ACC112 (cell line): ENCODE measurements around the gene CHIC1.
"Not testable (repeated sequence)": the region's sequence is repeated elsewhere in the genome, so short reads cannot be mapped to it uniquely, and the experiment has no call there.

Source experiments
- H2AFZ ChIP-seq: fragments of 200-600 bp; sonication (generic); one replicate; pipeline ENCODE4 v1.6.0; 2017; ENCODE audit warnings: antibody characterized with exemption, low read length; ENCODE audit not compliant: unreplicated experiment
- H3K27ac ChIP-seq: fragments of 200-600 bp; sonication (generic); 2 replicates; pipeline ENCODE4 v1.5.1; 2014; ENCODE audit warnings: low read depth, mild to moderate bottlenecking, antibody characterized with exemption, low read length, moderate library complexity
- H3K27me3 ChIP-seq: fragments of 200-600 bp; sonication (generic); 2 replicates; pipeline ENCODE4 v1.6.1; 2014; ENCODE audit warnings: mild to moderate bottlenecking, antibody characterized with exemption, low read length, moderate library complexity, mixed read lengths; ENCODE audit not compliant: insufficient read depth
- H3K36me3 ChIP-seq: fragments of 200-600 bp; sonication (generic); 2 replicates; pipeline ENCODE4 v1.6.1; 2016; ENCODE audit warnings: mild to moderate bottlenecking, antibody characterized with exemption, low read length, moderate library complexity, mixed read lengths; ENCODE audit not compliant: insufficient read depth
- H3K4me1 ChIP-seq: fragments of 200-600 bp; sonication (generic); one replicate; pipeline ENCODE4 v1.6.1; 2016; ENCODE audit warnings: low read length, mixed read lengths; ENCODE audit not compliant: insufficient read depth, unreplicated experiment, control insufficient read depth
- H3K4me3 ChIP-seq: fragments of 200-600 bp; sonication (generic); 2 replicates; pipeline ENCODE4 v1.5.1; 2014; ENCODE audit warnings: mild to moderate bottlenecking, low read depth, low read length
- H3K79me2 ChIP-seq: fragments of 200-600 bp; sonication (generic); one replicate; pipeline ENCODE4 v1.6.0; 2016; ENCODE audit warnings: low read length; ENCODE audit not compliant: control insufficient read depth, unreplicated experiment, insufficient read depth

Gene CHIC1

DNA sequence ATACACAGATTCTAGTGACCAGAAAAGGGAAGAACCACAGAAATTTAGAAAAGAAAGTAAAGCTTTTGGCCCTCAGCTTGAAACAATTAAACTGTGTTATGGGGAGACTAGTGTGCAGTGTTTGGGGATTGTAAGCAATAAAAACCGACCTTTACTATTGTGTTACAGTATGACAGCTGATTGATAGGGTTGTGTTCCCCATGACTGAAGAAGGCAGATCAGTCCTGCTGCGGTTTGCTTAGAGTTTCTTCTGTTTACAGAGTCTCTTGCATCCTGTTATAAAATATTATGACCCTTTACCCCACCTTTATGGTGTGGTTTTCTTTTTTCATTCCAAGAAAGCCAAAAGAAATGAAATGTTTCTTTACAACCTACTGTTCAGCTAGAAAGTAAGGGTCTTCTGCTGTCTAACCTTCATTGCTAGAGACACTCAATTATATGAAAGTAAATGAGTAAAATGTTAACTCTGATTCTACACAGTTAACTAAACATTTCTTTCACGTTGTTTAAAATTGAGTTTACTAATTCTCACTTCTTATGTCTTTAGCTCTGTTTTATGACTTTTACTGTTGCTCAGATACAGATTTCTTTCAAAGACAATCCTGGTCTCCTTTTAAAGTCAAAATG, 18.1 kb downstream of the CHIC1 start:
- peak overlapping the region; percentile 6 for H2AFZ ChIP-seq
- H3K4me1 ChIP-seq, result peaks cover 16% of the 10 kb centered on the region
- H3K27me3 ChIP-seq, result no peaks in the 10 kb centered on the region
- H3K79me2 ChIP-seq, result no peaks in the 10 kb centered on the region
- H3K36me3 ChIP-seq, result no peaks in the 10 kb centered on the region; the same call in 1 of the 2 replicates
- H3K27ac ChIP-seq, result no peak overlapping the region
- H3K4me3 ChIP-seq, result no peak overlapping the region

DNA sequence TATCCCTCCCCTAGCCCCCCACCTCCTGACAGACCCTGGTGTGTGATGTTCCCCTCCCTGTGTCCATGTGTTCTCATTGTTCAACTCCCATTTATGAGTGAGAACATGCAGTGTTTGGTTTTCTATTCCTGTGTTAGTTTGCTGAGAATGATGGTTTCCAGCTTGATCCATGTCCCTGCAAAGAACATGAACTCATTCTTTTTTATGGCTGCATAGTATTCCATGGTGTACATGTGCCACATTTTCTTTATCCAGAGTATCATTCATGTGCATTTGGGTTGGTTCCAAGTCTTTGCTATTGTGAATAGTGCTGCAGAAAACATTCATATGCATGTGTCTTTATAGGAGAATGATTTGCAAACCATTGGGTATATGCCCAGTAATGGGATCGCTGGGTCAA, 34.8 kb downstream of the CHIC1 start:
- not testable (repeated sequence) for H3K27ac ChIP-seq, H3K36me3 ChIP-seq, H3K4me3 ChIP-seq, H2AFZ ChIP-seq, H3K79me2 ChIP-seq, H3K4me1 ChIP-seq, H3K27me3 ChIP-seq

DNA sequence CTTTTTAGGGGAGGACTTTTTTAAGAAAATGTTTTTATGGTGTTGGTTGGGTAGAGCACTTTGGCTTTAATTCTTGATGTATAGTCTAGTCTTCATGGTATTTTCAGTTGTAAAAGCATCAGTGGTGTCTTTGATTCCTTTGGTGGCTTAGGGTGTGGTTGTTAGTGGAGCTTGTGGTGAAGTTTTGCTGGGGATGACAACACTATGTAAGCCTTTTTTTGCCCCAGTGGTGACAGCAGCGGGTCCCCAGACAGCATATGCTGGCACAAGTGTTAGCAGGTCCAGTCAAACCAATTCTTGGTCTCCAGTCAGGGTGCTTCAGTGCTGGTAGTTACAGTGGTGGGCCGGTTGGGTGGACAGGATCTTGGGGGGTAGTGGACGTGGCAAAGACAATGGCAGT, 52.0 kb downstream of the CHIC1 start:
- Histone ChIP-seq H3K27me3 (no peaks in the 10 kb centered on the region), H2AFZ (no peak overlapping the region), H3K36me3 (no peaks in the 10 kb centered on the region), H3K79me2 (no peaks in the 10 kb centered on the region), H3K27ac (no peak overlapping the region), H3K4me1 (no peaks in the 10 kb centered on the region), H3K4me3 (no peak overlapping the region)

DNA sequence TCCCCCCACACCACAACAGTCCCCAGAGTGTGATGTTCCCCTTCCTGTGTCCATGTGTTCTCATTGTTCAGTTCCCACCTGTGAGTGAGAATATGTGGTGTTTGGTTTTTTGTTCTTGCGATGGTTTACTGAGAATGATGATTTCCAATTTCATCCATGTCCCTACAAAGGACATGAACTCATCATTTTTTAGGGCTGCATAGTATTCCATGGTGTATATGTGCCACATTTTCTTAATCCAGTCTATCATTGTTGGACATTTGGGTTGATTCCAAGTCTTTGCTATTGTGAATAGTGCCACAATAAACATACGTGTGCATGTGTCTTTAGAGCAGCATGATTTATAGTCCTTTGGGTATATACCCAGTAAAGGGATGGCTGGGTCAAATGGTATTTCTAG, 78.7 kb downstream of the CHIC1 start:
- not testable (repeated sequence) for H3K4me1 ChIP-seq, H3K79me2 ChIP-seq, H3K27me3 ChIP-seq, H3K4me3 ChIP-seq, H3K27ac ChIP-seq, H3K36me3 ChIP-seq, H2AFZ ChIP-seq

DNA sequence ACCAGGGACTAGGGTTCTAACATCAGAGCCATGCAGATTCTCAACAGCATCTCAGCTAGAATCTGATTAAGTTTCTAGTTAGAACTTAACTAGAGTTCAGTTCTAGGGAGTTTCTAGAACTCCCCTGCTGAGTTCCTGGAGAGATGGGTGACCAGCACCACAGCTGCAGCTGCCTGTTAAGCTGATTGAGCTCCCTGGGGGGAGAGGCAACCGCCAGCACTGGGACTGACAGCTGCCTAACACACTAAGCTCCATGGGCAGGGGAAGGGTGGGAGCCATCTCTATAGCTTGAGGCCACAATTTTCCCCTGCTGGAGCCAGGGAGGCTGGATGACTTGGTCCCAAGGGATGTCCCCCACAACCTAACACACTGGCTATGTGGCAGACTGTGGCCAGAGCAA, 84.2 kb downstream of the CHIC1 start:
- Histone ChIP-seq H3K79me2 (no peaks in the 10 kb centered on the region), H3K4me1 (no peaks in the 10 kb centered on the region), H3K27me3 (no peaks in the 10 kb centered on the region), H3K4me3 (no peak overlapping the region), H3K36me3 (no peaks in the 10 kb centered on the region), H3K27ac (no peak overlapping the region), H2AFZ (no peak overlapping the region)

DNA sequence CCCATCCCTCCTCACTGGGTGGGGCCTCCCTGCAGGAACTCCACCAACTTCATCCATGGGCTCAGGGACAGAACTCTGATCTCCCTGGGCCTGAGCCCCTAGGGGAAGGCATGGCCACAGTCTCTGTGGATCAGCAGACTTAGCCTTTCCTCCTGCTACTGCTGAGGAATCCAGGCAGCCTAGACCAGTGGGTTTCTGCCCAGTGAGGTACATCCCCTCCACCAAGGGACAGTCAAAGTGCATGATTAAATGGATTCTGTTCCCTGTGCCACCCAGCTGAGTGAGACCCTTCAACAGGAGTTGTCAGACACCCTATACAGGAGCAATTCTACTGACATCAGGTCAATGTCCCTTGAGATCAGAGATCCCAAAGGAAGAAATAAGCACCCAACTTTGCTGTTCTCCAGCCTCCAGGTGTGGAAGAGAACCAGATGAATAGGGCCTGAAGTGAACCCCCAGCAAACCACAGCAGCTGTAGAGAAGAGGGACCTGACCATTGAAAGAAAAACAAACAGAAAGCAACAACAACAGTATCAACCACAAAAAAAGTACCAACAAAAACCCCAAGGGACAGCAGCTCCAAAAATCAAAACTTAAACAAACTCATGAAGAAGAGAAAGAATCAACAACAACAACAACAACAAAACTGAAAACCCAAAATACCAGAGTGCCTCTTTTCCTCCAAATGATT, 84.8 kb downstream of the CHIC1 start:
- Histone ChIP-seq H2AFZ (no peak overlapping the region), H3K4me3 (no peak overlapping the region), H3K27me3 (no peaks in the 10 kb centered on the region), H3K4me1 (no peaks in the 10 kb centered on the region), H3K27ac (no peak overlapping the region), H3K36me3 (no peaks in the 10 kb centered on the region), H3K79me2 (no peaks in the 10 kb centered on the region)

DNA sequence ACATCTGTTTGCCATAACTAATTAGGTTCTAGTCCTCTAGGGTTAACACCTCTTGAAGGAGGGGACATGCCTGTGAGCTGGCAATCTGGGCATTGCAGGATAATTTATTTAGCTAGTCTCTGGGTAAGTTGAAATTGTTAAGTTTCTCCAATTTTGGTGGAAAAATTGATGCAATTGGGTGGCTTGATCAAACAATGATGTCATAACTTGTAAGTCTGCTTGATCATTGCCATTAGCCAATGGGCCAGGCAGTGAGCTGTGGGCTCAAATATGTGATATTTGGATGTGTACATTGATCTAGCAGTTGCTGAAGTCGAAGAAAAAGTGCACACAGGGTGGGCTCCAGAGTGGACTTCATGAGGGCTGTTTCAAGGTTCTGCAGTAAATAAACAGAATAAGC, 98.3 kb downstream of the CHIC1 start:
- not testable (repeated sequence) for H3K27ac ChIP-seq, H2AFZ ChIP-seq, H3K79me2 ChIP-seq, H3K36me3 ChIP-seq, H3K27me3 ChIP-seq, H3K4me3 ChIP-seq, H3K4me1 ChIP-seq

DNA sequence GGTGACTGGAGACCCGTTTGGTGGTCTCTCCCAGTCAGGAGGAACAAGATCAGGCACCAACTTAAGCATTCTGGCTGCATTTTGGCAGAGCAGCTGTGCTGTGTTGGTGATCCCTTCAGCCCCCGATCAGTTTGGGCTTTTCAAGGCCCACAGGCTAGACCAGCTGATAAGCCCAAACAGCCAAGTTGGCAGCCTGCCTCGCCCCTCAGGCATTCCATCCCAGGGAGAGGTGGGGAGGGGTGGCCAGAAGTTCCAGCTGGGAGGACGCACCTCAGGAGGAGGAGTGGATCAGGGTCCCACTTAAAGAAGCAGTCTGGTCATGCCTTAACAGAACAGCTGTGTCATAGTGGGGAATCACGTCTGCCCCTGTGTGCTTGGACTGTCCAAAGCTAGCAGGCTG, 105.8 kb downstream of the CHIC1 start:
- no peak overlapping the region for H3K27ac ChIP-seq
- no peaks in the 10 kb centered on the region for H3K4me1 ChIP-seq
- H3K27me3 ChIP-seq, result no peaks in the 10 kb centered on the region

DNA sequence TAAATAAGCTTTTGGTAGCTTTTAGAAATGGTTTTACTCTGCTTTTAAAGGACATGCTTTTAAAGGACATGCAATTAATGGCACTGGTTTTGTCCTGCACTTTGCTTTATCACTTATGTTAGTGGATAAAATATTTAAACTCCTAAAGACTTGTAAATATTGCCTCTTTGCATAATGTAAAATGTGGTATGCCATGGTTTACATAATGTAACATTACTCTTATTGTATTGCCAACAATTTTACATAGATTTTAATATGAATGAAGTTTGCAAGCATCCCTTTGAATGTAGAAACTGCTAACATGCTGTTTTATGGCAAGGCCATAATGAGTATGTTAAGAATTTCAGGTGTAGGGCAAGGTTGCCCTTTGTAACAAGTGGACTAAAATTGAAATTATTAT, 118.4 kb downstream of the CHIC1 start:
- H3K36me3 ChIP-seq, result no peaks in the 10 kb centered on the region
- no peaks in the 10 kb centered on the region for H3K27me3 ChIP-seq
- no peak overlapping the region for H3K27ac ChIP-seq
- no peaks in the 10 kb centered on the region for H3K79me2 ChIP-seq
- no peak overlapping the region for H2AFZ ChIP-seq
- H3K4me1 ChIP-seq, result peaks cover 7% of the 10 kb centered on the region
- H3K4me3 ChIP-seq, result no peak overlapping the region

More for the DNA sequence above, 105.8 kb downstream of the CHIC1 start:
- Histone ChIP-seq H2AFZ (no peak overlapping the region), H3K36me3 (no peaks in the 10 kb centered on the region), H3K79me2 (no peaks in the 10 kb centered on the region), H3K4me3 (no peak overlapping the region)

DNA sequence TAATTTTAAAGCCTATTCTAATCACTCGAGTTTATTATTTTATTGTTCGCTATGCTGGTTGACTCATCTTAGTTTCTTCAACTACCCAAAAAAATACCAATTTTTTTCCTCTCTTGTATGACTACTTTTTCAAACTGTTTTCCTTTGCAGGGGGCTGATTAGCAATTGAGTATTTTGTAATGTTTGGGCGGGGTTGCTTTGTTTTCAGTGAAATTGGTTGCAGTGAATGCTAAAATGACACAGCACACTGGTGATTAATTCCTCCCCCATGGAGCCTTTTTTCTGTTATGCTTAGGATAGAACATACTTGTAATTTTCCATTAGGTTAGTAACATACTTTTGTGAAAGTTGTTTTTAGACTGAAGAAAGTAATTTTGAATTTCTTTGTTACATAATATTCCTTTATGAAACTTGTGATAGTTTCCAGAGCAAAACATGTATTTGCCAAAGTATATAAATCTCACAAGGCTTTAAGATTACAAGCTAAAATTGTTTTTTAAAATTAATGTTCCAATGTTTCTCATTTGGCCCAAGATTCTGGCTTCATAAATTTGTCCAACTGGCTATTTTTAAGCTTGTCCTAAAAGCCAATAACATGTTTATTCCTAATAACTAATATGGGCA, 120.4 kb downstream of the CHIC1 start:
- Histone ChIP-seq H3K4me3 (no peak overlapping the region), H3K27ac (peak overlapping the region; percentile 38), H3K4me1 (peaks cover 7% of the 10 kb centered on the region), H3K36me3 (no peaks in the 10 kb centered on the region), H3K79me2 (no peaks in the 10 kb centered on the region), H3K27me3 (no peaks in the 10 kb centered on the region), H2AFZ (no peak overlapping the region)

DNA sequence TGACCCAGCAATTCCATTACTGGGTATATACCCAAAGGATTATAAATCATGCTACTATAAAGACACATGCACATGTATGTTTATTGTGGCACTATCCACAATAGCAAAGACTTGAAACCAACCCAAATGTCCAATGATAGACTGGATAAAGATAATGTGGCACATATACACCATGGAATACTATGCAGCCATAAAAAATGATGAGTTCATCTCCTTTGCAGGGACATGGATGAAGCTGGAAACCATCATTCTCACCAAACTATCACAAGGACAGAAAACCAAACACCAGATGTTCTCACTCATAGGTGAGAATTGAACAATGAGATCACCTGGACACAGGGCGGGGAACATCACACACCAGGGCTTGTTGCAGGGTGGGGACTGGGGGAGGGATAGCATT, 144.0 kb downstream of the CHIC1 start:
- not testable (repeated sequence) for H3K79me2 ChIP-seq, H3K4me3 ChIP-seq, H3K36me3 ChIP-seq, H3K27me3 ChIP-seq, H3K4me1 ChIP-seq, H2AFZ ChIP-seq, H3K27ac ChIP-seq
